Keratinocyte (primary cell): Measurements from ENCODE around the gene CYP2S1. TPM values are rescaled to one million over a fixed set of nuclear protein-coding genes. Genes with fewer than 3 reads are reported as not detected.

Source experiments
- DNase-seq: peaks from one replicate; pipeline ENCODE4 v3.0.0-alpha.2; 2011; ENCODE audit warnings: low read depth, missing footprints, low spot score
- FAIRE-seq: peaks from 2 replicates; lab custom pipeline; 2011; peaks lifted over from hg19 to GRCh38; lab: Jason Lieb, UNC
- H2AFZ ChIP-seq: 2 replicates; pipeline ENCODE4 v1.6.0; 2012; ENCODE audit warnings: low read length, control low read depth, inconsistent platforms; ENCODE audit not compliant: control insufficient read depth
- H3K27ac ChIP-seq: 2 replicates; pipeline ENCODE4 v1.5.1; 2011; ENCODE audit warnings: low read length; ENCODE audit not compliant: control insufficient read depth, insufficient read depth
- H3K27me3 ChIP-seq: 3 replicates; pipeline ENCODE4 v1.6.0; 2011; ENCODE audit warnings: low read length; ENCODE audit not compliant: control insufficient read depth, insufficient read depth; ENCODE audit errors: extremely low read depth
- H3K36me3 ChIP-seq, 2 experiments: 2 replicates in 1 of 2; 3 replicates in 1 of 2; pipeline ENCODE4 v1.5.1; 2011; ENCODE audit warnings: low read length in 2 of 2, mild to moderate bottlenecking in 1 of 2; ENCODE audit not compliant: control insufficient read depth in 2 of 2, insufficient read depth in 2 of 2; ENCODE audit errors: extremely low read depth in 1 of 2
- H3K4me1 ChIP-seq: 3 replicates; pipeline ENCODE4 v1.5.1; 2011; ENCODE audit warnings: low read length; ENCODE audit not compliant: control insufficient read depth, insufficient read depth; ENCODE audit errors: extremely low read depth
- H3K4me2 ChIP-seq: 3 replicates; pipeline ENCODE4 v1.6.0; 2011; ENCODE audit warnings: low read depth, low read length; ENCODE audit not compliant: control insufficient read depth, insufficient read depth; ENCODE audit errors: extremely low read depth
- H3K4me3 ChIP-seq, 3 experiments: fragments of 200-600 bp in 1 of 3; sonication (generic) in 1 of 3; 2 replicates in 2 of 3; 3 replicates in 1 of 3; pipeline ENCODE4 v1.5.1; 2011 to 2016; ENCODE audit warnings: low read length in 3 of 3, mild to moderate bottlenecking in 3 of 3, control low read depth in 2 of 3, inconsistent platforms in 1 of 3, low read depth in 1 of 3, mixed read lengths in 1 of 3, mixed run types in 1 of 3, moderate library complexity in 1 of 3; ENCODE audit not compliant: control insufficient read depth in 2 of 3, insufficient read depth in 2 of 3; ENCODE audit errors: extremely low read depth in 1 of 3
- H3K79me2 ChIP-seq: 2 replicates; pipeline ENCODE4 v1.6.0; 2012; ENCODE audit warnings: low read length; ENCODE audit not compliant: control insufficient read depth, insufficient read depth
- H3K9ac ChIP-seq: 3 replicates; pipeline ENCODE4 v1.6.0; 2011; ENCODE audit warnings: low read length; ENCODE audit not compliant: control insufficient read depth, insufficient read depth; ENCODE audit errors: extremely low read depth
- H3K9me1 ChIP-seq: 3 replicates; pipeline ENCODE4 v1.6.0; 2011; ENCODE audit warnings: low read length; ENCODE audit not compliant: control insufficient read depth, insufficient read depth; ENCODE audit errors: extremely low read depth
- H3K9me3 ChIP-seq: 2 replicates; pipeline ENCODE4 v1.5.1; 2012; ENCODE audit warnings: low read depth, low read length; ENCODE audit not compliant: control insufficient read depth
- H4K20me1 ChIP-seq: 3 replicates; pipeline ENCODE4 v1.6.0; 2011; ENCODE audit warnings: low read length; ENCODE audit not compliant: control insufficient read depth, insufficient read depth; ENCODE audit errors: extremely low read depth
- CTCF ChIP-seq, 3 experiments: IDR thresholded peaks in 1 of 3; conservative IDR thresholded peaks in 1 of 3; optimal IDR thresholded peaks in 1 of 3; 2 replicates in 2 of 3; 3 replicates in 1 of 3; pipeline versions ENCODE3 to v1.5.1; 2011; ENCODE audit warnings: low read length in 3 of 3, mild to moderate bottlenecking in 3 of 3, moderate library complexity in 2 of 3, control low read depth in 1 of 3, inconsistent platforms in 1 of 3; ENCODE audit not compliant: insufficient read depth in 2 of 3; ENCODE audit errors: extremely low read depth in 1 of 3
- EZH2 ChIP-seq: IDR thresholded peaks from one replicate; pipeline ENCODE4 v1.6.1; 2012; ENCODE audit warnings: inconsistent platforms, mild to moderate bottlenecking, low read length, moderate library complexity
- dilution Hi-C: fragments of 300-500 bp; cut with MboI; formaldehyde crosslinking; loops from one replicate; pipeline ENCODE4 v1.7.0; 2020; ENCODE audit warnings: low sequenced_read_pairs; ENCODE audit not compliant: extremely low pct_ligation_motif_present
- polyA plus RNA-seq, 5 experiments: library from polyadenylated mRNA; depleted of rRNA in 3 of 5; stranded (reverse) in 3 of 5; stranded (forward) in 1 of 5; unstranded in 1 of 5; fragments of >200 nt; gene quantifications; 1 replicate in 1 of 5; 2 replicates in 3 of 5; 3 replicates in 1 of 5; pipeline versions ENCODE4 v1.2.1 to v1.2.3, GENCODE V29; 2011 to 2012; ENCODE audit warnings: missing spikeins in 2 of 5, low read depth in 1 of 5, low replicate concordance in 1 of 5

The CYP2S1 gene
- polyA plus RNA-seq, 1 donor (not counting 4 experiments of a cell fraction or from before 2014, with no cell fraction given) = 4.9 TPM

- no peaks in the 10 kb centered on the region for H3K9me1 ChIP-seq
- no peaks in the 10 kb centered on the region for H3K4me1 ChIP-seq
- H3K4me2 ChIP-seq = no peak overlapping the region
- no peak overlapping the region for H3K4me3 ChIP-seq
- H2AFZ ChIP-seq = no peak overlapping the region
- peaks cover 5% of the 10 kb centered on the region for H4K20me1 ChIP-seq
- H3K9ac ChIP-seq = no peak overlapping the region
- TF ChIP-seq CTCF (optimal IDR thresholded peaks at IDR 0.05 in 1 of 3, IDR thresholded peaks at IDR 0.05 in 1 of 3, conservative IDR thresholded peaks at IDR 0.05 in 1 of 3; ENCODE audit: extremely low read depth in 1 of 3, insufficient read depth in 2 of 3, low read length in 3 of 3) (no peak), EZH2 (no peak)
- H3K27ac ChIP-seq = no peak overlapping the region
- H3K27me3 ChIP-seq = no peaks in the 10 kb centered on the region
- peaks cover 33 to 58% of the 10 kb centered on the region in 2 experiments for H3K36me3 ChIP-seq
- no peak for DNase-seq
- no peak for FAIRE-seq
- dilution Hi-C loops = no loop called here
- no peaks in the 10 kb centered on the region for H3K9me3 ChIP-seq
- H3K79me2 ChIP-seq = no peaks in the 10 kb centered on the region
Observed at GRCh38 chr19:41255171-41255570, 62.2 kb downstream of the CYP2S1 start.

Other genes with a start within 250 kb of the CYP2S1 start
- not detected in 3 replicates for gene CYP2B6, start 201.9 kb upstream of the CYP2S1 start, polyA plus RNA-seq
- gene CYP2A13, start 104.8 kb upstream of the CYP2S1 start, polyA plus RNA-seq = not detected in 3 replicates
- not detected in 3 replicates for gene CYP2F1, start 78.8 kb upstream of the CYP2S1 start, polyA plus RNA-seq
- 12.2 to 36.3 TPM (median 21.7 TPM) in 3 replicates for gene AXL, start 26.0 kb downstream of the CYP2S1 start, polyA plus RNA-seq
- 21.1 to 48.3 TPM (median 40.2 TPM) in 3 replicates for gene HNRNPUL1, start 71.2 kb downstream of the CYP2S1 start, polyA plus RNA-seq
- gene CCDC97, start 117.0 kb downstream of the CYP2S1 start, polyA plus RNA-seq = 6.8 to 9.6 TPM (median 9.5 TPM) in 3 replicates
- gene TGFB1, start 160.7 kb downstream of the CYP2S1 start, polyA plus RNA-seq = 4.3 to 11.0 TPM (median 5.8 TPM) in 3 replicates
- 2.8 to 3.4 TPM (median 3.0 TPM) in 3 replicates for gene B9D2, start 170.9 kb downstream of the CYP2S1 start, polyA plus RNA-seq
- 4.4 to 10.1 TPM (median 6.3 TPM) in 3 replicates for gene TMEM91, start 183.3 kb downstream of the CYP2S1 start, polyA plus RNA-seq
- 12.5 to 18.2 TPM (median 14.7 TPM) in 3 replicates for gene EXOSC5, start 204.1 kb downstream of the CYP2S1 start, polyA plus RNA-seq
- 7.5 to 13.3 TPM (median 8.3 TPM) in 3 replicates for gene BCKDHA, start 204.6 kb downstream of the CYP2S1 start, polyA plus RNA-seq
- 0.45 to 1.8 TPM (median 0.97 TPM) in 3 replicates for gene B3GNT8, start 234.2 kb downstream of the CYP2S1 start, polyA plus RNA-seq
- gene DMAC2, start 246.7 kb downstream of the CYP2S1 start, polyA plus RNA-seq = 45.3 to 64.0 TPM (median 45.6 TPM) in 3 replicates
- gene ERICH4, start 249.9 kb downstream of the CYP2S1 start, polyA plus RNA-seq = not detected in 3 replicates